HL-60 (cell line): Measurements from ENCODE around the gene RILPL1.
"Not testable (repeated sequence)": the region's sequence is repeated elsewhere in the genome, so short reads cannot be mapped to it uniquely, and the experiment has no call there.

Experiments used
- DNase-seq, 2 experiments: peaks; one replicate each; pipeline ENCODE4 v3.0.0-alpha.2; 2010 to 2020; ENCODE audit warnings: low read depth in 1 of 2, low spot score in 1 of 2
- H3K27ac ChIP-seq: fragments of 250-450 bp; sonication (Bioruptor Pico); replicated peaks from 2 replicates; pipeline ENCODE4 v1.5.1; 2020; ENCODE audit warnings: mild to moderate bottlenecking, moderate library complexity
- H3K27me3 ChIP-seq: fragments of 250-450 bp; sonication (Bioruptor Pico); 2 replicates; pipeline ENCODE4 v1.5.1; 2021; ENCODE audit warnings: mild to moderate bottlenecking, moderate library complexity; ENCODE audit not compliant: insufficient read depth, poor library complexity, severe bottlenecking
- H3K4me3 ChIP-seq: replicated peaks from 2 replicates; pipeline ENCODE4 v1.5.1; 2011; ENCODE audit warnings: mild to moderate bottlenecking, control low read depth, low read length; ENCODE audit not compliant: insufficient read depth
- CTCF ChIP-seq: IDR thresholded peaks from one replicate; pipeline ENCODE4 v1.5.1; 2011; ENCODE audit warnings: low read length, control low read depth, inconsistent platforms; ENCODE audit not compliant: insufficient read depth
- GABPA ChIP-seq: IDR thresholded peaks from 2 replicates; pipeline ENCODE4 v1.6.1; 2012; ENCODE audit warnings: low read depth
- POLR2AphosphoS5 ChIP-seq: IDR thresholded peaks from 2 replicates; pipeline ENCODE4 v1.6.1; 2012; ENCODE audit warnings: low read depth
- REST ChIP-seq: IDR thresholded peaks from 2 replicates; pipeline ENCODE4 v1.6.1; 2012; ENCODE audit warnings: low read depth; ENCODE audit not compliant: insufficient replicate concordance
- SPI1 ChIP-seq: IDR thresholded peaks from 2 replicates; pipeline ENCODE4 v1.6.1; 2012; ENCODE audit warnings: low read depth, mild to moderate bottlenecking, borderline replicate concordance

Gene RILPL1

GRCh38 chr12:123482876-123483275, 50.6 kb downstream of the RILPL1 start:
- no peak for TF ChIP-seq GABPA
- TF ChIP-seq SPI1 = no peak
- no peak for TF ChIP-seq POLR2AphosphoS5
- TF ChIP-seq REST = no peak
- no peak for TF ChIP-seq CTCF
- DNase-seq = no peak
- no peaks in the 10 kb centered on the region for H3K27me3 ChIP-seq
- no peak overlapping the region for H3K27ac ChIP-seq
- no peak overlapping the region for H3K4me3 ChIP-seq

GRCh38 chr12:123481251-123481650, 52.3 kb downstream of the RILPL1 start:
- not testable (repeated sequence) for DNase-seq, H3K27ac ChIP-seq, H3K27me3 ChIP-seq, H3K4me3 ChIP-seq

- no peak overlapping the region for H3K27ac ChIP-seq
- H3K4me3 ChIP-seq = no peak overlapping the region
Observed at GRCh38 chr12:123479442-123480180, 53.9 kb downstream of the RILPL1 start.

More at GRCh38 chr12:123479442-123480180, 53.9 kb downstream of the RILPL1 start:
- no peak for TF ChIP-seq SPI1
- no peak for TF ChIP-seq CTCF
- TF ChIP-seq REST = no peak
- no peak for TF ChIP-seq GABPA
- H3K27me3 ChIP-seq = no peaks in the 10 kb centered on the region
- DNase-seq = no peak
